ENCODE measurements around the gene SLC4A1AP. TPM values are rescaled to one million over a fixed set of nuclear protein-coding genes. Genes with fewer than 3 reads are reported as not detected.

The SLC4A1AP gene
- total RNA-seq, 1 donor from 2014 or later: 19.1 TPM

DNA sequence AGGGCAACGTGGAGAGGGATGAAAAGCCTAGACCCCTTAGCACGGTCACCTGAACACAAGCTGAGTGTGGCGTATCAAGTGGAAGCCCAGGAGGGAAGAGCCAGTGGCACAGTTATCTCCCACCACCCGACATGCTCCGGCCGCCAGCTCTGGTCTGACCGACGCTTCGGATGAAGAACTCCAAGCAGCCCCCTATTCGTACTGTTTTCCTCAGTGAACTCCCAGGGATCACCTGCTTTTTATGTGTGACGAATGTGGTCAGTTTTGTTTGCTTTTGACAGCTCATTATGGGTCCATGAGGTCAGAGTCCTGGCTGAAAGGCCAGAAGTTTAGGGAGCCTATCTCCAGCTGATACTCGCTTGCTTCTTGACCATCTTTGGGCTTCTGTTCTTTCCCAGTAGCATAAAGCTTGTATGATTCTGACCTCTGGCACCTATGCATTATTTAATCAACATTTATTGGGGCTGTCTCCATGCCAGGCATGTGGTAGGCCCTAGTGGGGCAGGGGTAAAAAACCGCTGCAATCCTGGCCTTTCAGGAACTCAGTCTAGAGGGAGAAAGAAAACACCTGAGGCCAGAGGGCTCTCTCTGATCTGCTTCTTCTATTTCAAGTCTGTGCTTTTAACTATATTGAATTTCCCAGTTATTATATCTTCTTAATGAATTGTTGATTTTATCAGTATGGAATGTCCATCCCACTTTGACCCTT lies 74.8 kb downstream of the SLC4A1AP start:
- Mint-ChIP-seq H3K4me3 (no peak overlapping the region), H3K27me3 (ENCODE audit: low read depth) (no peaks in the 10 kb centered on the region), H3K9me3 (peaks cover 10% of the 10 kb centered on the region), H3K36me3 (no peaks in the 10 kb centered on the region), H3K27ac (no peak overlapping the region), H3K4me1 (peaks cover 11% of the 10 kb centered on the region)
- DNase-seq (ENCODE audit: low spot score in 2 of 2, unreplicated experiment in 2 of 2): no peak
- TF ChIP-seq, protein P1, sequence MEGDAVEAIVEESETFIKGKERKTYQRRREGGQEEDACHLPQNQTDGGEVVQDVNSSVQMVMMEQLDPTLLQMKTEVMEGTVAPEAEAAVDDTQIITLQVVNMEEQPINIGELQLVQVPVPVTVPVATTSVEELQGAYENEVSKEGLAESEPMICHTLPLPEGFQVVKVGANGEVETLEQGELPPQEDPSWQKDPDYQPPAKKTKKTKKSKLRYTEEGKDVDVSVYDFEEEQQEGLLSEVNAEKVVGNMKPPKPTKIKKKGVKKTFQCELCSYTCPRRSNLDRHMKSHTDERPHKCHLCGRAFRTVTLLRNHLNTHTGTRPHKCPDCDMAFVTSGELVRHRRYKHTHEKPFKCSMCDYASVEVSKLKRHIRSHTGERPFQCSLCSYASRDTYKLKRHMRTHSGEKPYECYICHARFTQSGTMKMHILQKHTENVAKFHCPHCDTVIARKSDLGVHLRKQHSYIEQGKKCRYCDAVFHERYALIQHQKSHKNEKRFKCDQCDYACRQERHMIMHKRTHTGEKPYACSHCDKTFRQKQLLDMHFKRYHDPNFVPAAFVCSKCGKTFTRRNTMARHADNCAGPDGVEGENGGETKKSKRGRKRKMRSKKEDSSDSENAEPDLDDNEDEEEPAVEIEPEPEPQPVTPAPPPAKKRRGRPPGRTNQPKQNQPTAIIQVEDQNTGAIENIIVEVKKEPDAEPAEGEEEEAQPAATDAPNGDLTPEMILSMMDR (IDR thresholded peaks at IDR 0.05; ENCODE audit: unreplicated experiment): no peak

DNA sequence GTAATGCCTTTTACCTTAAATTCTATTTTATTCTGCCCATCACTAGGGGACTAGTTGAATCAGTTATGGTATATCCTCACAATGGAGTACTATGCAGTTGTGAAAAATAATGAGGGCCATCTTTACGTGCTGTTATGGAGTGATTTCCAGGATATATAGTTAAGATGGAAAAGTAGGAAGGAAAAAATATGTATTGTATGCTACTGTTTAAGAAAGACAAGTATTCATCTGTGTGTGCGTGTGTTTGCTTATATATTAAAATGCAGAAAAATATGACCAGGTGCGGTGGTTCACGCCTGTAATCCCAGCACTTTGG lies 75.3 kb downstream of the SLC4A1AP start:
- no peaks in the 10 kb centered on the region for H3K27me3 Mint-ChIP-seq (ENCODE audit: low read depth)
- no peak overlapping the region for H3K4me3 Mint-ChIP-seq
- H3K27ac Mint-ChIP-seq: no peak overlapping the region
- H3K36me3 Mint-ChIP-seq: no peaks in the 10 kb centered on the region
- peaks cover 11% of the 10 kb centered on the region for H3K4me1 Mint-ChIP-seq
- TF ChIP-seq, protein P1 (IDR thresholded peaks at IDR 0.05; ENCODE audit: unreplicated experiment): no peak
- peaks cover 10% of the 10 kb centered on the region for H3K9me3 Mint-ChIP-seq
- no peak for DNase-seq (ENCODE audit: low spot score in 2 of 2, unreplicated experiment in 2 of 2)

DNA sequence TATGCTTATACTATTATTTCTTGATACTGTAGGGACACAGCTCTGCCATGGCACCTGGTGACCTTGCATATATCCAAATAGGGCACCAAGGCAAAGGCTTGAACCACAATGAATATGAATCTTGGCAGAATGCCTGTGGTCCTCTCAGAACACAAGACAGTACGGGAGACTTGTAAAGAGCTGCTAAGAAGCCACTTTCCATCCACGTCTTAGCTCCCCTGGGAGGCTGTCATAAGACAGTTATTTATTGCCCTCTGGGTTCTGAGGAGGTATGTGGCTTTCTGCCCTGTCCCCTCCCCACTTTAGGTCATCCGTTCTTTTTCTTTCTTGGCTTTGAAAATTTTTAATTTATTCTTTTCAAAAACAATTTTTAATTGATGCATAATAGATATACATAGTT lies 78.0 kb downstream of the SLC4A1AP start:
- Mint-ChIP-seq H3K36me3 (no peaks in the 10 kb centered on the region), H3K9me3 (peaks cover 16% of the 10 kb centered on the region), H3K27ac (no peak overlapping the region), H3K27me3 (ENCODE audit: low read depth) (no peaks in the 10 kb centered on the region), H3K4me3 (no peak overlapping the region), H3K4me1 (no peaks in the 10 kb centered on the region)
- TF ChIP-seq, protein P1 (IDR thresholded peaks at IDR 0.05; ENCODE audit: unreplicated experiment): no peak
- no peak for DNase-seq (ENCODE audit: low spot score in 2 of 2, unreplicated experiment in 2 of 2)

DNA sequence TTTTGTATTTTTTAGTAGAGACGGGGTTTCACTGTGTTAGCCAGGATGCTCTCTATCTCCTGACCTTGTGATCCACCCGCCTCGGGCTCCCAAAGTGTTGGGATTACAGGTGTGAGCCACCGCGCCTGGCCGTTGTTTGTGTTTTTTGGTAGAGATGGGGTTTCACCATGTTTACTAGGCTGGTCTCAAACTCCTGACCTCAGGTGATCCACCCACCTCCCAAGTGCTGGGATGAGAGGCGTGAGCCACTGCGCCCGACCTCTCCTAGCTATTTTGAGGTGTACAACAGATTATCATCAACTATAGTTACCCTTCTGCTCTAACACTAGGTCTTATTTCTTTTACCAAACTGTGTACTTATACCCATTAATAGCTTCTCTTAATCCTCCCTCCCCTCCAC lies 78.9 kb downstream of the SLC4A1AP start:
- TF ChIP-seq, protein P1 (IDR thresholded peaks at IDR 0.05; ENCODE audit: unreplicated experiment): no peak
- no peak for DNase-seq (ENCODE audit: low spot score in 2 of 2, unreplicated experiment in 2 of 2)
- Mint-ChIP-seq H3K27me3 (ENCODE audit: low read depth) (no peaks in the 10 kb centered on the region), H3K27ac (no peak overlapping the region), H3K9me3 (peaks cover 16% of the 10 kb centered on the region), H3K36me3 (no peaks in the 10 kb centered on the region), H3K4me3 (no peak overlapping the region), H3K4me1 (no peaks in the 10 kb centered on the region)

Other genes starting within 250 kb of the SLC4A1AP start
- 126 to 130 TPM (median 129 TPM) in 3 replicates for gene NRBP1, start 235.3 kb upstream of the SLC4A1AP start, total RNA-seq
- 24.5 to 26.1 TPM (median 25.5 TPM) in 3 replicates for gene KRTCAP3, start 221.5 kb upstream of the SLC4A1AP start, total RNA-seq
- 60.6 to 68.0 TPM (median 63.0 TPM) in 3 replicates for gene IFT172, start 174.1 kb upstream of the SLC4A1AP start, total RNA-seq
- 8.1 to 8.4 TPM (median 8.4 TPM) in 3 replicates for gene FNDC4, start 168.7 kb upstream of the SLC4A1AP start, total RNA-seq
- not detected in 3 replicates for gene GCKR, start 167.1 kb upstream of the SLC4A1AP start, total RNA-seq
- 65.6 to 75.1 TPM (median 72.8 TPM) in 3 replicates for gene ZNF512, start 80.8 kb upstream of the SLC4A1AP start, total RNA-seq
- gene CCDC121, start 34.9 kb upstream of the SLC4A1AP start, total RNA-seq: 4.6 to 5.2 TPM (median 4.9 TPM) in 3 replicates
- gene GPN1, start 34.8 kb upstream of the SLC4A1AP start, total RNA-seq: 32.4 to 36.7 TPM (median 36.3 TPM) in 3 replicates
- 40.6 to 42.6 TPM (median 41.2 TPM) in 3 replicates for gene SUPT7L, start 275 bp upstream of the SLC4A1AP start, total RNA-seq
- 48.3 to 54.5 TPM (median 54.4 TPM) in 3 replicates for gene MRPL33, start 107.8 kb downstream of the SLC4A1AP start, total RNA-seq
- gene RBKS, start 226.5 kb downstream of the SLC4A1AP start, total RNA-seq: 0.80 to 1.4 TPM (median 1.0 TPM) in 3 replicates
- 36.3 to 45.6 TPM (median 43.5 TPM) in 3 replicates for gene BABAM2, start 226.8 kb downstream of the SLC4A1AP start, total RNA-seq

All from mesothelial cell of epicardium (in vitro differentiated cells).